HepG2 (cell line): ENCODE results near the gene CLEC19A. TPM values are rescaled to one million over a fixed set of nuclear protein-coding genes. Genes with fewer than 3 reads are reported as not detected.

Experiments used
- ARID4A ChIP-seq: sonication (generic); formaldehyde crosslinking; IDR thresholded peaks from 2 replicates; pipeline ENCODE4 v1.5.0; 2020; ENCODE audit warnings: mild to moderate bottlenecking, missing genetic modification reagents, borderline replicate concordance
- ARNT2 ChIP-seq: sonication (generic); formaldehyde crosslinking; IDR thresholded peaks from 2 replicates; pipeline ENCODE4 v1.8.0; 2022; ENCODE audit warnings: mild to moderate bottlenecking, low read depth, missing genetic modification reagents, moderate library complexity
- BATF2 ChIP-seq: sonication (generic); formaldehyde crosslinking; IDR thresholded peaks from 2 replicates; pipeline ENCODE4 v1.8.0; 2022; ENCODE audit warnings: mild to moderate bottlenecking, missing genetic modification reagents, moderate library complexity
- BRCA1 ChIP-seq: sonication (generic); formaldehyde crosslinking; IDR thresholded peaks from 2 replicates; pipeline ENCODE4 v1.4.0; 2020; ENCODE audit warnings: missing genetic modification reagents
- CREB1 ChIP-seq, 2 experiments: fragments of 450-650 bp in 1 of 2; IDR thresholded peaks; 2 replicates each; pipeline ENCODE4 v1.6.1; 2016 to 2017; ENCODE audit warnings: control low read depth in 1 of 2, mild to moderate bottlenecking in 1 of 2, missing compliant biosample characterization in 1 of 2, missing genetic modification characterization in 1 of 2
- DMTF1 ChIP-seq: sonication (generic); formaldehyde crosslinking; IDR thresholded peaks from 2 replicates; pipeline ENCODE4 v1.4.0; 2020; ENCODE audit warnings: mild to moderate bottlenecking, missing genetic modification reagents
- E2F1 ChIP-seq: sonication (generic); formaldehyde crosslinking; IDR thresholded peaks from 2 replicates; pipeline ENCODE4 v1.5.0; 2020; ENCODE audit warnings: missing genetic modification reagents
- FOXO4 ChIP-seq: sonication (generic); formaldehyde crosslinking; conservative IDR thresholded peaks from 2 replicates; pipeline ENCODE4 v1.8.1; 2023; ENCODE audit warnings: missing genetic modification reagents
- KAT2B ChIP-seq: fragments of 150-350 bp; IDR thresholded peaks from 2 replicates; pipeline ENCODE4 v1.6.1; 2014; ENCODE audit warnings: low read depth, low read length, borderline replicate concordance
- SETDB1 ChIP-seq: sonication (generic); formaldehyde crosslinking; IDR thresholded peaks from 2 replicates; pipeline ENCODE4 v1.5.1; 2020; ENCODE audit warnings: missing genetic modification reagents, mild to moderate bottlenecking, borderline replicate concordance
- SMAD3 ChIP-seq: sonication (generic); formaldehyde crosslinking; IDR thresholded peaks from 2 replicates; pipeline ENCODE4 v1.4.0; 2020; ENCODE audit warnings: missing genetic modification reagents
- YEATS2 ChIP-seq: sonication (generic); formaldehyde crosslinking; IDR thresholded peaks from 2 replicates; pipeline ENCODE4 v1.4.0; 2020; ENCODE audit warnings: missing genetic modification reagents, borderline replicate concordance
- ZFP82 ChIP-seq: sonication (generic); formaldehyde crosslinking; IDR thresholded peaks from 2 replicates; pipeline ENCODE4 v1.5.1; 2020; ENCODE audit warnings: mild to moderate bottlenecking, missing genetic modification reagents, borderline replicate concordance
- ZNF496 ChIP-seq: sonication (generic); formaldehyde crosslinking; IDR thresholded peaks from 2 replicates; pipeline ENCODE4 v1.8.1; 2023; ENCODE audit warnings: mild to moderate bottlenecking, moderate library complexity, missing genetic modification reagents; ENCODE audit not compliant: insufficient replicate concordance
- ZNF674 ChIP-seq: sonication (generic); formaldehyde crosslinking; IDR thresholded peaks from 2 replicates; pipeline ENCODE4 v1.5.0; 2020; ENCODE audit warnings: low read depth, mild to moderate bottlenecking, missing genetic modification reagents
- ZNF710 ChIP-seq: sonication (generic); formaldehyde crosslinking; IDR thresholded peaks from 2 replicates; pipeline ENCODE4 v1.5.0; 2020; ENCODE audit warnings: mild to moderate bottlenecking, missing genetic modification reagents, borderline replicate concordance
- polyA plus RNA-seq, 8 experiments: library from polyadenylated mRNA; depleted of rRNA in 3 of 8; stranded (reverse) in 7 of 8; unstranded in 1 of 8; fragments of >200 nt; fragmentation: Illumina TruSeq in 4 of 8; extraction: Trizol in 4 of 8; gene quantifications; 2 replicates each; pipeline versions ENCODE4 v1.2.1 to v1.2.3, GENCODE V29; 2011 to 2016; ENCODE audit warnings: low read depth in 4 of 8, missing spikeins in 1 of 8, mixed read lengths in 1 of 8; ENCODE audit not compliant: insufficient read depth in 1 of 8
- total RNA-seq, 5 experiments: library from RNA; depleted of rRNA; stranded (reverse); fragments of >200 nt; fragmentation: Illumina TruSeq; extraction: Trizol; gene quantifications; 2 replicates each; pipeline ENCODE4 v1.2.3, GENCODE V29; 2016; ENCODE audit warnings: low read depth in 1 of 5

Gene CLEC19A
- total and polyA plus RNA-seq, 2 of the 13 experiments (the other 11 are each of a cell fraction or from before 2014, with no cell fraction given), result not detected

GRCh38 chr16:19307587-19308241, 22.2 kb downstream of the CLEC19A start (continued):
- TF ChIP-seq E2F1 (CRISPR knock-in tag) (no peak), DMTF1 (no peak), KAT2B (no peak), ZNF710 (CRISPR knock-in tag) (no peak), ZNF674 (CRISPR knock-in tag) (no peak), ARID4A (CRISPR knock-in tag) (no peak), FOXO4 (CRISPR knock-in tag) (no peak), BRCA1 (CRISPR knock-in tag) (no peak), ZNF496 (CRISPR knock-in tag) (no peak), ARNT2 (CRISPR knock-in tag) (peak; percentile 48; the same call in 1 of the 2 replicates), SETDB1 (CRISPR knock-in tag) (no peak), BATF2 (0 out of 2 replicates have a peak, but pooled peaks have one; percentile 40), CREB1 (IDR thresholded peaks at IDR 0.05) (no peak), CREB1 (CRISPR knock-in tag; IDR thresholded peaks at IDR 0.05) (no peak), ZFP82 (no peak), YEATS2 (no peak), SMAD3 (no peak)
